H7 (cell line): ENCODE data around the gene FAM114A2. TPM values are rescaled to one million over a fixed set of nuclear protein-coding genes. Genes with fewer than 3 reads are reported as not detected.

Source experiments
- DNase-seq: peaks from one replicate; pipeline ENCODE4 v3.0.0; 2012
- H3K27me3 ChIP-seq: 2 replicates; pipeline ENCODE4 v1.6.0; 2011; ENCODE audit warnings: mild to moderate bottlenecking, low read length; ENCODE audit not compliant: control insufficient read depth, insufficient read depth
- H3K36me3 ChIP-seq: replicated peaks from 2 replicates; pipeline ENCODE4 v1.5.1; 2011; ENCODE audit warnings: low read length; ENCODE audit not compliant: control insufficient read depth, insufficient read depth
- H3K4me3 ChIP-seq: 2 replicates; pipeline ENCODE4 v1.5.1; 2011; ENCODE audit warnings: low read depth, mild to moderate bottlenecking, control low read depth, low read length, moderate library complexity; ENCODE audit not compliant: insufficient read depth
- total RNA-seq: library from RNA; depleted of rRNA; stranded (reverse); fragments of >200 nt; shearing (Covaris generic); gene quantifications from 2 replicates; pipeline ENCODE4 v1.2.3, GENCODE V29; 2014; rRNA removed

Gene FAM114A2
- total RNA-seq, 1 experiment from 2014 or later = 6.1 TPM

GRCh38 chr5:153960269-153961215 lies 78.2 kb downstream of the FAM114A2 start:
- no peak overlapping the region for H3K4me3 ChIP-seq
- peak; percentile 30 for DNase-seq

GRCh38 chr5:153959134-153959957 lies 79.4 kb downstream of the FAM114A2 start:
- DNase-seq = peak; percentile 77
- Histone ChIP-seq H3K4me3 (no peak overlapping the region), H3K27me3 (no peaks in the 10 kb centered on the region), H3K36me3 (no peaks in the 10 kb centered on the region)

More at GRCh38 chr5:153960269-153961215, 78.2 kb downstream of the FAM114A2 start:
- H3K27me3 ChIP-seq = no peaks in the 10 kb centered on the region
- no peaks in the 10 kb centered on the region for H3K36me3 ChIP-seq

GRCh38 chr5:153957205-153957604 lies 81.5 kb downstream of the FAM114A2 start:
- no peaks in the 10 kb centered on the region for H3K27me3 ChIP-seq
- no peak overlapping the region for H3K4me3 ChIP-seq
- no peaks in the 10 kb centered on the region for H3K36me3 ChIP-seq
- DNase-seq = no peak

GRCh38 chr5:153953411-153953810 lies 85.3 kb downstream of the FAM114A2 start:
- no peak for DNase-seq
- no peaks in the 10 kb centered on the region for H3K36me3 ChIP-seq
- H3K27me3 ChIP-seq = no peaks in the 10 kb centered on the region
- no peak overlapping the region for H3K4me3 ChIP-seq

GRCh38 chr5:153952893-153953292 lies 85.8 kb downstream of the FAM114A2 start:
- H3K27me3 ChIP-seq = no peaks in the 10 kb centered on the region
- no peak for DNase-seq
- no peak overlapping the region for H3K4me3 ChIP-seq
- H3K36me3 ChIP-seq = no peaks in the 10 kb centered on the region

GRCh38 chr5:153952057-153952456 lies 86.7 kb downstream of the FAM114A2 start:
- Histone ChIP-seq H3K27me3 (no peaks in the 10 kb centered on the region), H3K4me3 (no peak overlapping the region), H3K36me3 (no peaks in the 10 kb centered on the region)
- no peak for DNase-seq

- DNase-seq = no peak
- H3K36me3 ChIP-seq = no peaks in the 10 kb centered on the region
- no peaks in the 10 kb centered on the region for H3K27me3 ChIP-seq
- no peak overlapping the region for H3K4me3 ChIP-seq
Observed at GRCh38 chr5:153941265-153941664, 97.4 kb downstream of the FAM114A2 start.

Other genes with a start within 250 kb of the FAM114A2 start
- gene MFAP3, start 57 bp upstream of the FAM114A2 start, total RNA-seq = 25.9 and 27.3 TPM in 2 replicates
- gene GALNT10, start 151.8 kb upstream of the FAM114A2 start, total RNA-seq = 13.8 and 16.3 TPM in 2 replicates